GM12878 (cell line): ENCODE results near the gene FAM25A. TPM values are rescaled to one million over a fixed set of nuclear protein-coding genes. Genes with fewer than 3 reads are reported as not detected.
"Not testable (repeated sequence)": the region's sequence is repeated elsewhere in the genome, so short reads cannot be mapped to it uniquely, and the experiment has no call there.

Source experiments
- ATAC-seq: fragments of 200-7000 bp; cut with Tn5 transposase; 3 replicates; pipeline ENCODE4 v1.9.1; 2020; ENCODE audit warnings: mild to moderate bottlenecking, moderate library complexity
- BruUV-seq: library from RNA; stranded (reverse); fragments of 400-500 nt; replicated peaks from 2 replicates; lab custom pipeline; 2021; lab: Mats Ljungman, UMichigan
- CTCF ChIA-PET: fragments of 300-600 bp; sonication (Branson Sonifier 250); formaldehyde crosslinking; extraction: SDS; loops from one replicate; lab custom pipeline; 2021; ENCODE audit warnings: inconsistent platforms; lab: Yijun Ruan, JAX
- POLR2A ChIA-PET: fragments of 350-600 bp; formaldehyde crosslinking; extraction: SDS; loops from one replicate; lab custom pipeline; 2021; ENCODE audit warnings: inconsistent platforms; lab: Charles Lee
- RAD21 ChIA-PET: fragments of 300-600 bp; sonication (Branson Sonifier 250); formaldehyde crosslinking; loops from one replicate; lab custom pipeline; 2023; ENCODE audit warnings: antibody characterized with exemption; ENCODE audit not compliant: unreplicated experiment; lab: Charles Lee
- SMC1A ChIA-PET: fragments of 300-600 bp; sonication (Branson Sonifier 250); formaldehyde crosslinking; loops from one replicate; lab custom pipeline; 2023; ENCODE audit not compliant: unreplicated experiment, uncharacterized antibody; lab: Charles Lee
- DNase-seq: peaks from one replicate; pipeline ENCODE4 v3.0.0-alpha.2; 2011; ENCODE audit warnings: low read depth, low spot score
- FAIRE-seq: peaks from 3 replicates; lab custom pipeline; 2011; peaks lifted over from hg19 to GRCh38; lab: Jason Lieb, UNC
- H2AFZ ChIP-seq: 2 replicates; pipeline ENCODE4 v1.6.0; 2011; ENCODE audit warnings: low read depth, low read length, control low read depth; ENCODE audit not compliant: control insufficient read depth
- H3K27ac ChIP-seq: 2 replicates; pipeline ENCODE4 v1.5.1; 2011; ENCODE audit warnings: control low read depth; ENCODE audit not compliant: control insufficient read depth, insufficient read depth
- H3K27me3 ChIP-seq, 2 experiments: replicated peaks in 1 of 2; 2 replicates each; pipeline versions ENCODE4 v1.6.0 to v1.6.1; 2011; ENCODE audit warnings: low read length in 1 of 2; ENCODE audit not compliant: control insufficient read depth in 2 of 2, insufficient read depth in 2 of 2
- H3K36me3 ChIP-seq, 2 experiments: 2 replicates each; pipeline ENCODE4 v1.5.1; 2011; ENCODE audit warnings: low read length in 1 of 2; ENCODE audit not compliant: control insufficient read depth in 2 of 2, insufficient read depth in 2 of 2
- H3K4me1 ChIP-seq: 2 replicates; pipeline ENCODE4 v1.6.1; 2011; ENCODE audit warnings: mild to moderate bottlenecking, low read length, moderate library complexity, mixed read lengths; ENCODE audit not compliant: control insufficient read depth, insufficient read depth
- H3K4me2 ChIP-seq: 2 replicates; pipeline ENCODE4 v1.6.0; 2011; ENCODE audit warnings: control low read depth; ENCODE audit not compliant: control insufficient read depth, insufficient read depth
- H3K4me3 ChIP-seq: fragments of 200-600 bp; sonication (generic); 2 replicates; pipeline ENCODE4 v1.5.1; 2016
- H3K79me2 ChIP-seq: 2 replicates; pipeline ENCODE4 v1.6.0; 2011; ENCODE audit warnings: low read length; ENCODE audit not compliant: control insufficient read depth, insufficient read depth
- H3K9ac ChIP-seq: 2 replicates; pipeline ENCODE4 v1.8.0; 2011; ENCODE audit warnings: low read length, control low read depth, mixed read lengths; ENCODE audit not compliant: control insufficient read depth, insufficient read depth
- H3K9me3 ChIP-seq: replicated peaks from 3 replicates; pipeline ENCODE4 v1.5.1; 2011; ENCODE audit warnings: mild to moderate bottlenecking, low read length; ENCODE audit not compliant: control insufficient read depth, insufficient read depth
- H4K20me1 ChIP-seq: 2 replicates; pipeline ENCODE4 v1.6.0; 2011; ENCODE audit not compliant: control insufficient read depth, insufficient read depth
- HSF1 ChIP-seq: fragments of 150-350 bp; IDR thresholded peaks from 2 replicates; pipeline ENCODE4 v1.6.1; 2014; ENCODE audit warnings: mild to moderate bottlenecking, low read depth, low read length
- MEF2A ChIP-seq: IDR thresholded peaks from 2 replicates; pipeline ENCODE4 v1.6.1; 2011; ENCODE audit warnings: low read depth, mild to moderate bottlenecking, low read length, moderate library complexity; ENCODE audit not compliant: insufficient read depth
- NFYA ChIP-seq: IDR thresholded peaks from 2 replicates; pipeline ENCODE4 v1.6.1; 2011; ENCODE audit warnings: low read depth, mild to moderate bottlenecking, low read length, improper control_type of control experiment, borderline replicate concordance
- NKRF ChIP-seq: fragments of 450-650 bp; conservative IDR thresholded peaks from 2 replicates; pipeline ENCODE4 v1.6.1; 2017; ENCODE audit warnings: mild to moderate bottlenecking, moderate library complexity
- RCOR1 ChIP-seq: conservative IDR thresholded peaks from 2 replicates; pipeline ENCODE4 v1.6.1; 2012; ENCODE audit warnings: low read depth, low read length, improper control_type of control experiment
- RELB ChIP-seq: fragments of 450-650 bp; IDR thresholded peaks from 2 replicates; pipeline ENCODE4 v1.6.1; 2017; ENCODE audit warnings: low read depth, mild to moderate bottlenecking, moderate library complexity
- SPI1 ChIP-seq: IDR thresholded peaks from 2 replicates; pipeline ENCODE4 v1.6.1; 2011; ENCODE audit warnings: low read depth, mild to moderate bottlenecking, low read length, moderate library complexity, borderline replicate concordance; ENCODE audit not compliant: insufficient read depth
- STAT1 ChIP-seq: fragments of 450-650 bp; conservative IDR thresholded peaks from 2 replicates; pipeline ENCODE4 v1.6.1; 2014; ENCODE audit warnings: antibody characterized with exemption, mild to moderate bottlenecking
- TAF1 ChIP-seq: IDR thresholded peaks from 2 replicates; pipeline ENCODE4 v1.6.1; 2011; ENCODE audit warnings: mild to moderate bottlenecking, low read depth, low read length, borderline replicate concordance
- TARDBP ChIP-seq: IDR thresholded peaks from 2 replicates; pipeline ENCODE4 v1.6.1; 2016; ENCODE audit warnings: borderline replicate concordance
- TBL1XR1 ChIP-seq: IDR thresholded peaks from 2 replicates; pipeline ENCODE4 v1.6.1; 2012; ENCODE audit warnings: low read depth, low read length, improper control_type of control experiment
- ZNF24 ChIP-seq: fragments of 450-650 bp; IDR thresholded peaks from 2 replicates; pipeline ENCODE4 v1.6.1; 2017; ENCODE audit warnings: antibody characterized with exemption, mild to moderate bottlenecking
- ZNF384 ChIP-seq: IDR thresholded peaks from 2 replicates; pipeline ENCODE4 v1.6.1; 2012; ENCODE audit warnings: low read depth, mild to moderate bottlenecking, low read length, improper control_type of control experiment, borderline replicate concordance
- WGBS: methylation state at CpG from one replicate; pipeline ENCODE4 v1.1.6; 2016; ENCODE audit warnings: low lambda C conversion rate; ENCODE audit not compliant: insufficient replicate concordance, insufficient coverage; ENCODE audit errors: missing lambda C conversion rate; 5-methylcytosine and 5-hydroxymethylcytosine counted together
- in situ Hi-C: fragments of 300-500 bp; cut with MboI; formaldehyde crosslinking; loops from 9 replicates; pipeline ENCODE4 v1.14.3; 2018; ENCODE audit warnings: mixed read lengths
- intact Hi-C: fragments of 100-400 bp; cut with micrococcal nuclease; formaldehyde crosslinking; loops from one replicate; pipeline ENCODE4 v1.14.2; 2022; ENCODE audit not compliant: unreplicated experiment
- polyA plus RNA-seq, 11 experiments: library from polyadenylated mRNA; depleted of rRNA in 4 of 11; unstranded in 6 of 11; stranded (reverse) in 5 of 11; fragments of >200 nt; fragmentation: Nextera tagmentation in 4 of 11; fragmentation: Illumina TruSeq in 1 of 11; extraction: Ambion mirVana in 4 of 11; extraction: Trizol in 1 of 11; gene quantifications; 1 replicate in 1 of 11; 2 replicates in 10 of 11; pipeline versions ENCODE4 v1.2.1 to v1.2.3, GENCODE V29; 2011 to 2016; ENCODE audit warnings: inconsistent platforms in 2 of 11, missing spikeins in 2 of 11, low read depth in 1 of 11
- total RNA-seq, 4 experiments: library from RNA; depleted of rRNA in 3 of 4; stranded (reverse); fragments of >200 nt in 3 of 4; fragmentation: Illumina TruSeq in 1 of 4; extraction: Trizol in 1 of 4; gene quantifications; 2 replicates each; pipeline versions ENCODE4 v1.2.1 to v1.2.3, GENCODE V29; 2013 to 2021

The FAM25A gene
- total and polyA plus RNA-seq, 10 of the 15 experiments (the other 5 are each of a cell fraction or from before 2014, with no cell fraction given), result not detected

GRCh38 chr10:86976362-86977056, 43.6 kb upstream of the FAM25A start:
- SMC1A ChIA-PET, result no interaction called here
- ATAC-seq (no peak), FAIRE-seq (no peak), DNase-seq (no peak)
- H3K27ac ChIP-seq, result no peak overlapping the region
- H4K20me1 ChIP-seq, result no peaks in the 10 kb centered on the region
- 68% methylated on average over 5 of the region's 5 CpGs for WGBS
- no peak overlapping the region for H3K4me2 ChIP-seq
- CTCF ChIA-PET, result interaction anchor here (0.8 to 1.6 kb wide), 2 partner anchors 10 to 12 kb away, joined by 3 to 5 read pairs; no protein-coding TSS in a partner anchor
- peaks cover 0 to 2% of the 10 kb centered on the region in 2 experiments; a peak in 2 of 4 replicates for H3K27me3 ChIP-seq
- intact Hi-C loops (no loop called here), in situ Hi-C loops (no loop called here)
- H3K4me3 ChIP-seq, result no peak overlapping the region
- RAD21 ChIA-PET, result no interaction called here
- H3K36me3 ChIP-seq, result no peaks in the 10 kb centered on the region
- TF ChIP-seq TBL1XR1 (no peak), HSF1 (no peak), STAT1 (no peak), TARDBP (no peak), ZNF24 (no peak), SPI1 (no peak), RCOR1 (no peak), TAF1 (no peak), NKRF (no peak), NFYA (no peak), MEF2A (no peak), RELB (no peak), ZNF384 (no peak)
- no peak overlapping the region for H2AFZ ChIP-seq
- POLR2A ChIA-PET, result no interaction called here
- peaks cover 4% of the 10 kb centered on the region for H3K4me1 ChIP-seq
- H3K9me3 ChIP-seq, result no peaks in the 10 kb centered on the region
- H3K9ac ChIP-seq, result no peak overlapping the region
- H3K79me2 ChIP-seq, result no peaks in the 10 kb centered on the region
- BruUV-seq, result no TSS peak

GRCh38 chr10:86978457-86978856, 41.6 kb upstream of the FAM25A start:
- H3K4me2 ChIP-seq, H3K27me3 ChIP-seq, H3K9me3 ChIP-seq, intact Hi-C loops, POLR2A ChIA-PET, DNase-seq, H3K79me2 ChIP-seq, H2AFZ ChIP-seq, H3K27ac ChIP-seq, ATAC-seq, FAIRE-seq, SMC1A ChIA-PET, BruUV-seq, H3K4me1 ChIP-seq, H3K36me3 ChIP-seq, in situ Hi-C loops, H4K20me1 ChIP-seq, H3K4me3 ChIP-seq, H3K9ac ChIP-seq, RAD21 ChIA-PET: not testable (repeated sequence)
- WGBS, result 45% methylated on average over 3 of the region's 3 CpGs
- CTCF ChIA-PET, result interaction anchor here (1.2 kb wide), 1 partner anchor 12 kb away, joined by 3 read pairs; no protein-coding TSS in a partner anchor
